AG10803 (cell line): ENCODE measurements around the gene BTBD16.

Source experiments
- DNase-seq: peaks from one replicate; pipeline ENCODE4 v3.0.0; 2010; ENCODE audit warnings: low read depth
- H3K4me3 ChIP-seq: 2 replicates; pipeline ENCODE4 v1.5.1; 2011; ENCODE audit warnings: mild to moderate bottlenecking, low read length, control low read depth
- TF ChIP-seq, protein P1 (sequence below): conservative IDR thresholded peaks from 2 replicates; pipeline ENCODE4 v1.5.1; 2011; ENCODE audit warnings: mild to moderate bottlenecking, low read length, control low read depth, inconsistent platforms

Gene BTBD16

GRCh38 chr10:122368502-122369254 lies 97.6 kb downstream of the BTBD16 start:
- H3K4me3 ChIP-seq, result no peak overlapping the region
- TF ChIP-seq, protein P1, sequence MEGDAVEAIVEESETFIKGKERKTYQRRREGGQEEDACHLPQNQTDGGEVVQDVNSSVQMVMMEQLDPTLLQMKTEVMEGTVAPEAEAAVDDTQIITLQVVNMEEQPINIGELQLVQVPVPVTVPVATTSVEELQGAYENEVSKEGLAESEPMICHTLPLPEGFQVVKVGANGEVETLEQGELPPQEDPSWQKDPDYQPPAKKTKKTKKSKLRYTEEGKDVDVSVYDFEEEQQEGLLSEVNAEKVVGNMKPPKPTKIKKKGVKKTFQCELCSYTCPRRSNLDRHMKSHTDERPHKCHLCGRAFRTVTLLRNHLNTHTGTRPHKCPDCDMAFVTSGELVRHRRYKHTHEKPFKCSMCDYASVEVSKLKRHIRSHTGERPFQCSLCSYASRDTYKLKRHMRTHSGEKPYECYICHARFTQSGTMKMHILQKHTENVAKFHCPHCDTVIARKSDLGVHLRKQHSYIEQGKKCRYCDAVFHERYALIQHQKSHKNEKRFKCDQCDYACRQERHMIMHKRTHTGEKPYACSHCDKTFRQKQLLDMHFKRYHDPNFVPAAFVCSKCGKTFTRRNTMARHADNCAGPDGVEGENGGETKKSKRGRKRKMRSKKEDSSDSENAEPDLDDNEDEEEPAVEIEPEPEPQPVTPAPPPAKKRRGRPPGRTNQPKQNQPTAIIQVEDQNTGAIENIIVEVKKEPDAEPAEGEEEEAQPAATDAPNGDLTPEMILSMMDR, result no peak
- DNase-seq, result no peak

DNA sequence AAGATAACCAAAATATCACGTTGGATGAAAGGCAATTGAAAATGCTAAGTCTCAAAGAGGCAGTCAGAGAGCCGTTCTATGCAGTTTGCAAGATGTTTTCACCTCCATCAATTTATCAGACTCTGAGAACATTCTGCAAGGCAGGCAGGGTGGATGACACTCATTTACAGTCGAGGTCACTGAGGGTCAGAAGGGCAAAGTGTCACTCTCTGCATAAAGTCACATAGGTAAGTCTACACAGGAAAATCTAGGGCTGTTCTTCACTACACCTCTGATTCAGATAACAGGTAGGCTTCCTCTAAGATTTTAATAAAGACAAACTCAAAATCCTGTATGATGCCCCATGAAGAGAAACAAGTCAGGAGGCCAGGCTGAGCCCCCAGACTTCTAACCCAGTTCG lies 102.0 kb downstream of the BTBD16 start:
- H3K4me3 ChIP-seq, result no peak overlapping the region; the same call in 1 of the 2 replicates
- DNase-seq, result no peak
- TF ChIP-seq, protein P1, result no peak

DNA sequence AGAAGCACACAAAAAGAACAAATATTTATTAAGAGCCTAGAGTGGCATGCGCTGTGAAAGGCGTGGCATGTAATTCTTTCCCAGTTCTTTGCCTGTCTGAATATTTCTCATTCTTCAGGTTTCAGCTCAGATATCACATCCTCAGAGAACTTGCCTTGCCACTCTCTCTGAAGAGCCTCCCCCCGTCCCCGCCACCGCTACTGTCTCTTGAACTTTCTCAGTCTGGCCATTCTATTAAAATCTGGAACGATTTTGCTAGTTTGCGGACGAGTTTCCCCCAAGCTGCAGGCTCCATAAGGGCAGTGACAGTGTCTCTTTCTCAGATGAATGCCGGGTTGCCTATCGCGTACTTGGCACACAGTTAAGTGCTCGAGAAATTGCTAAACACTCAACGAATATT lies 102.6 kb downstream of the BTBD16 start:
- DNase-seq, result peak; percentile 36
- TF ChIP-seq, protein P1, result no peak
- peak overlapping the region; percentile 73 for H3K4me3 ChIP-seq

GRCh38 chr10:122374237-122374858 lies 103.3 kb downstream of the BTBD16 start, which contains the start of gene PLEKHA1:
Gene PLEKHA1, plus strand, starts transcription at chr10:122374708. Its CDS starts 18,493 bp downstream, at chr10:122393201.
- TF ChIP-seq, protein P1, result no peak
- peak within 1 kb of the TSS; percentile 89 for H3K4me3 ChIP-seq

GRCh38 chr10:122374859-122375678 lies 104.0 kb downstream of the BTBD16 start:
- H3K4me3 ChIP-seq, result peak overlapping the region; percentile 89

More at GRCh38 chr10:122374237-122374858, 103.3 kb downstream of the BTBD16 start, which contains the start of gene PLEKHA1:
- peak; percentile 94 for DNase-seq

GRCh38 chr10:122375679-122376160 lies 104.6 kb downstream of the BTBD16 start:
- TF ChIP-seq, protein P1, result no peak
- DNase-seq, result no peak
- peak overlapping the region; percentile 89 for H3K4me3 ChIP-seq

More at GRCh38 chr10:122374859-122375678, 104.0 kb downstream of the BTBD16 start:
- TF ChIP-seq, protein P1, result no peak
- peak; percentile 43 for DNase-seq
